ENCODE results near the gene IRS1.

The IRS1 gene

GRCh38 chr2:226717719-226718118 lies 81.9 kb downstream of the IRS1 start:
- no peak for DNase-seq

GRCh38 chr2:226716126-226716525 lies 83.5 kb downstream of the IRS1 start:
- no peak for DNase-seq

- DNase-seq = no peak
Observed at GRCh38 chr2:226715347-226715990, 84.2 kb downstream of the IRS1 start.

- no peak for DNase-seq
Observed at GRCh38 chr2:226712941-226713340, 86.7 kb downstream of the IRS1 start.

GRCh38 chr2:226711606-226712296 lies 87.9 kb downstream of the IRS1 start:
- no peak for DNase-seq

GRCh38 chr2:226707499-226707898 lies 92.1 kb downstream of the IRS1 start:
- peak; percentile 53 for DNase-seq

GRCh38 chr2:226705965-226706364 lies 93.7 kb downstream of the IRS1 start:
- no peak for DNase-seq

GRCh38 chr2:226705133-226705886 lies 94.3 kb downstream of the IRS1 start:
- DNase-seq = no peak

- DNase-seq = peak; percentile 54
Observed at GRCh38 chr2:226703514-226703913, 96.1 kb downstream of the IRS1 start.

- DNase-seq = no peak
Observed at GRCh38 chr2:226702376-226702775, 97.2 kb downstream of the IRS1 start.

- DNase-seq = peak; percentile 98
Observed at GRCh38 chr2:226701052-226701451, 98.6 kb downstream of the IRS1 start.

GRCh38 chr2:226699321-226699720 lies 100.3 kb downstream of the IRS1 start:
- DNase-seq = peak; percentile 78

GRCh38 chr2:226698671-226699070 lies 100.9 kb downstream of the IRS1 start:
- no peak for DNase-seq

GRCh38 chr2:226694586-226695284 lies 104.9 kb downstream of the IRS1 start:
- peak; percentile 28 for DNase-seq

- DNase-seq = no peak
Observed at GRCh38 chr2:226694149-226694548, 105.5 kb downstream of the IRS1 start.

- DNase-seq = no peak
Observed at GRCh38 chr2:226693521-226693920, 106.1 kb downstream of the IRS1 start.

- DNase-seq = no peak
Observed at GRCh38 chr2:226692521-226693126, 107.0 kb downstream of the IRS1 start.

- no peak for DNase-seq
Observed at GRCh38 chr2:226691255-226691654, 108.4 kb downstream of the IRS1 start.

- DNase-seq = no peak
Observed at GRCh38 chr2:226690461-226691024, 109.1 kb downstream of the IRS1 start.

GRCh38 chr2:226687641-226688253 lies 111.9 kb downstream of the IRS1 start:
- DNase-seq = peak; percentile 33

- no peak for DNase-seq
Observed at GRCh38 chr2:226684563-226684959, 115.1 kb downstream of the IRS1 start.

- no peak for DNase-seq
Observed at GRCh38 chr2:226683944-226684562, 115.6 kb downstream of the IRS1 start.

Data from fibroblast of skin of right biceps (primary cell).